Measurements from ENCODE around the gene TOR3A.
A peak's percentile ranks its signal among the peaks of the same experiment; 100 is the strongest.
"Not testable (repeated sequence)": the region's sequence is repeated elsewhere in the genome, so short reads cannot be mapped to it uniquely, and the experiment has no call there.

Gene TOR3A

DNA sequence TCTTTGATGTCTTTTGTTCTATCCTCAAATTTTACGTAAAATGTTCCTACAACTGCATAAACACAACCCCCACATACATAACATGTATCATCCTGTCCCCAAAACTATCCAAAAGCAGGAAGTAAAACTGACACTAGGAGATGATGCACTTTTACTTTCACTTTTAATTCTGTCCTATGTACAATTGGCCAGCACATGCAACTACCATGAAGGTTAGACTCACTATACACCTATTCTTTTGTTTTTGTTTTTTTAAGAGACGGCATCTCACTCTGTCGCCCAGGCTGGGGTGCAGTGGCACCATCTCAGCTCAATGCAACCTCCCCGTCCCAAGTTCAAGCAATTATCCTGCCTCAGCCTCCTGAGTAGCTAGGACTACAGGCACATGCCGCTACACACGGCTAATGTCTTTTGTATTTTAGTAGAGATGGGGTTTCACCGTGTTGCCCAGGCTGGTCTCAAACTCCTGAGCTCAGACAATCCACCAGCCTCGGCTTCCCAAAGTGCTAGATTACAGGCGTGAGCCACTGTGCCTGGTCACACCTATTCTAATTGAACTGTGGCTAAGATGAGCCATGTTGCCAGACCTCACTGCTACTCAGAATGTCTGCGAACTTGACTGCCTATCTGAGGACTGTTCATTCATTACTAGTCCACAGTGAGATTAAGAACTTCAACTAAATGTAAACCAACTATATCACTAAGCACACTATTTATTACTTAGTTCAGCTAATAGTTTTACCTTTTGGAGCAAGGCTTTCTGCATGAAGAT lies 48.0 kb downstream of the TOR3A start:
- POLR2A ChIA-PET, result interaction anchor here (0.6 kb wide), 1 partner anchor 495 kb away, joined by 3 read pairs; no protein-coding TSS in a partner anchor
- TF ChIP-seq, protein P1, sequence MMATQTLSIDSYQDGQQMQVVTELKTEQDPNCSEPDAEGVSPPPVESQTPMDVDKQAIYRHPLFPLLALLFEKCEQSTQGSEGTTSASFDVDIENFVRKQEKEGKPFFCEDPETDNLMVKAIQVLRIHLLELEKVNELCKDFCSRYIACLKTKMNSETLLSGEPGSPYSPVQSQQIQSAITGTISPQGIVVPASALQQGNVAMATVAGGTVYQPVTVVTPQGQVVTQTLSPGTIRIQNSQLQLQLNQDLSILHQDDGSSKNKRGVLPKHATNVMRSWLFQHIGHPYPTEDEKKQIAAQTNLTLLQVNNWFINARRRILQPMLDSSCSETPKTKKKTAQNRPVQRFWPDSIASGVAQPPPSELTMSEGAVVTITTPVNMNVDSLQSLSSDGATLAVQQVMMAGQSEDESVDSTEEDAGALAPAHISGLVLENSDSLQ (IDR thresholded peaks at IDR 0.05), result no peak
- TF ChIP-seq FOXA1 (IDR thresholded peaks at IDR 0.05) (no peak), NFRKB (IDR thresholded peaks at IDR 0.05) (no peak), ZNF384 (IDR thresholded peaks at IDR 0.05) (no peak), TARDBP (IDR thresholded peaks at IDR 0.05) (no peak), FOXM1 (IDR thresholded peaks at IDR 0.05; ENCODE audit: borderline replicate concordance) (no peak), BHLHE40 (IDR thresholded peaks at IDR 0.05; ENCODE audit: borderline replicate concordance) (no peak), LEF1 (IDR thresholded peaks at IDR 0.05; ENCODE audit: borderline replicate concordance) (no peak), CTBP1 (IDR thresholded peaks at IDR 0.05; ENCODE audit: borderline replicate concordance) (no peak), SUZ12 (IDR thresholded peaks at IDR 0.05) (no peak), ARNT (IDR thresholded peaks at IDR 0.05) (no peak), HDGF (IDR thresholded peaks at IDR 0.05; ENCODE audit: borderline replicate concordance) (no peak), FOXK2 (IDR thresholded peaks at IDR 0.05) (no peak), ELF4 (IDR thresholded peaks at IDR 0.05) (no peak), L3MBTL2 (conservative IDR thresholded peaks at IDR 0.05) (no peak), SP1 (IDR thresholded peaks at IDR 0.05) (no peak)
- no peak for DNase-seq (ENCODE audit: extremely low spot score)
- CTCF ChIA-PET, result interaction anchor here (0.6 kb wide), 3 partner anchors 71 to 662 kb away, joined by 3 to 5 read pairs (median 4); no protein-coding TSS in a partner anchor

DNA sequence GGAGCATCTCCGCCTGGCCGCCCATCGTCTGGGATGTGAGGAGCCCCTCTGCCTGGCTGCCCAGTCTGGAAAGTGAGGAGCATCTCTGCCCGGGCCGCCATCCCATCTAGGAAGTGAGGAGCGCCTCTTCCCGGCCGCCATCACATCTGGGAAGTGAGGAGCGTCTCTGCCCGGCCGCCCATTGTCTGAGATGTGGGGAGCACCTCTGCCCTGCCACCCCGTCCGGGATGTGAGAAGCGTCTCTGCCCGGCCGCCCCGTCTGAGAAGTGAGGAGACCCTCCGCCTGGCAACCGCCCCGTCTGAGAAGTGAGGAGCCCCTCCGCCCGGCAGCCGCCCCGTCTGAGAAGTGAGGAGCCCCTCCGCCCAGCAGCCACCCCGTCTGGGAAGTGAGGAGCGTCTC lies 53.3 kb downstream of the TOR3A start:
- CTCF ChIA-PET; POLR2A ChIA-PET; DNase-seq (ENCODE audit: extremely low spot score): not testable (repeated sequence)

DNA sequence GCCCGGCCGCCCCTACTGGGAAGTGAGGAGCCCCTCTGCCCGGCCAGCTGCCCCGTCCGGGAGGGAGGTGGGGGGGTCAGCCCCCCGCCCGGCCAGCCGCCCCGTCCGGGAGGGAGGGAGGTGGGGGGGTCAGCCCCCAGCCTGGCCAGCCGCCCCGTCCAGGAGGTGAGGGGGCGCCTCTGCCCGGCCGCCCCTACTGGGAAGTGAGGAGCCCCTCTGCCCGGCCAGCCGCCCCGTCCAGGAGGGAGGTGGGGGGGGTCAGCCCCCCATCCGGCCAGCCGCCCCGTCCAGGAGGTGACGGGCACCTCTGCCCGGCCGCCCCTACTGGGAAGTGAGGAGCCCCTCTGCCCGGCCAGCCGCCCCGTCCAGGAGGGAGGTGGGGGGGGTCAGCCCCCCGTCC lies 53.8 kb downstream of the TOR3A start:
- CTCF ChIA-PET; POLR2A ChIA-PET; DNase-seq (ENCODE audit: extremely low spot score): not testable (repeated sequence)

DNA sequence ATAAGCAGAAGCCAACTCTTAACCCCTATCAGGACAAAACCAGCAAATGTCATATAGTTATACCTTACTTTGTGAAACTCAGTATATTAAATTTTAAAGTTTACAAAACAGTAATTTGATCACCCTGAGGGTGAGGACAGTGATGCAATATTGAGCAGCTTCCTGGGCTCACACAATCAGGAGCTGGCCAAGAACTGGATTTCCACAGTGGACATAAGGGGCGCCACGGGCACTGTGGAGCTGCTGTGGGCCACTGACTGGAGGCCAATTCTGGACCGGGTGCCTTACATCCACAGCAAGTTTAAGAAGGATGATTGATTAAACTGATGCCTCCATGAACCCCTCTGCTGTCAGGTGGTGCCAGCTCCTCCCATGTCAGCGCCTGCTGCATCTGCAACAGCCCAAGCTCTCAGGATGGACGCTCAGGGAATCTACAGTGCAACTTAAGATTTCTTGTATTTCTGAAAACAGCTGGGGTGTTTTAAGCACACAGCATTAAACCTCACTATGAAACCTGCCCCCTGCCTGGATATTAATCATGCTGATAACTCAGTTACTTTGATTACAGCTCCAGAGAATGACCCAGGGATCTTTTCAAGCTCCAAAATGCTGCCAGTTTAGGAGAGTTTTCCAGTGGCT lies 55.9 kb downstream of the TOR3A start:
- ChIA-PET POLR2A (no interaction called here), CTCF (interaction anchor here (0.5 to 1.2 kb wide), 3 partner anchors 17 to 1772 kb away, joined by 3 to 6 read pairs (median 4); no protein-coding TSS in a partner anchor)
- TF ChIP-seq FOXA1 (IDR thresholded peaks at IDR 0.05), result no peak
- no peak for TF ChIP-seq BHLHE40 (IDR thresholded peaks at IDR 0.05; ENCODE audit: borderline replicate concordance)
- TF ChIP-seq FOXK2 (IDR thresholded peaks at IDR 0.05), result no peak
- TF ChIP-seq HDGF (IDR thresholded peaks at IDR 0.05; ENCODE audit: borderline replicate concordance), result no peak
- TF ChIP-seq SUZ12 (IDR thresholded peaks at IDR 0.05), result no peak
- no peak for TF ChIP-seq FOXM1 (IDR thresholded peaks at IDR 0.05; ENCODE audit: borderline replicate concordance)
- no peak for TF ChIP-seq NFRKB (IDR thresholded peaks at IDR 0.05)
- no peak for TF ChIP-seq LEF1 (IDR thresholded peaks at IDR 0.05; ENCODE audit: borderline replicate concordance)
- no peak for TF ChIP-seq ARNT (IDR thresholded peaks at IDR 0.05)
- TF ChIP-seq, protein P1 (IDR thresholded peaks at IDR 0.05), result no peak
- no peak for TF ChIP-seq SP1 (IDR thresholded peaks at IDR 0.05)
- TF ChIP-seq L3MBTL2 (conservative IDR thresholded peaks at IDR 0.05), result no peak
- TF ChIP-seq TARDBP (IDR thresholded peaks at IDR 0.05), result no peak
- TF ChIP-seq ELF4 (IDR thresholded peaks at IDR 0.05), result no peak
- no peak for TF ChIP-seq CTBP1 (IDR thresholded peaks at IDR 0.05; ENCODE audit: borderline replicate concordance)
- no peak for TF ChIP-seq ZNF384 (IDR thresholded peaks at IDR 0.05)
- DNase-seq (ENCODE audit: extremely low spot score), result peak; percentile 7

GRCh38 chr1:179138755-179139154 lies 56.9 kb downstream of the TOR3A start:
- POLR2A ChIA-PET; DNase-seq (ENCODE audit: extremely low spot score); CTCF ChIA-PET: not testable (repeated sequence)

DNA sequence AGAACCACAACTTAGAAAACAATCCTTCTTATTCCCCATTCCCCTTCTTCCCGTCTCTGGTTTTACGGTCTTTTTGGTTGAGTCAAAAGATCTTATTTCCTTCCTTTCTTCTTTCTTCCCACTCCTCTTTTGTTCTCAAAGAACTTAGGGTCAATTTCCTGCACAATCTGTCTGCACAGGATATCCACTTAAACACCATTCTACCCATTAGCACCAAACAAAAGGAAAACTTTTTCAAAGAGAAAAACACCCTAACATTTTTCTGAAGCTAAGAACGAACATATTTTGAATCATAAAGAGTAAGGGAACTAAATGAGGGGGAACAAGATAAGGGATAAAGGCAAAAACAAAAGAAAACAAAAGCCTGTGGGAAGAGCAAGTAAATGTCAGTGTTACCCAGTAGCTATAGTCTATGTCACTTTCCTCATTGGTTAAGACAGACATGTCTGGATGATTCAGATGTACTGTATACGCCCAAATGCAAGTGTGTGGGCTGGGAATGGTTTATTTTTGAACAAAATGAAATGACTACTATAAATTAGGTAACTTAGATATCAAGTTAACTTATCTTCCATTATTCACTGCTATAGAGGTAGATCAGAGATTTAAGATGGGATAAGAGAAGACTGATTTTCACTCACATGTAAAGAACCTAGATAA lies 59.9 kb downstream of the TOR3A start:
- TF ChIP-seq ZNF384 (IDR thresholded peaks at IDR 0.05), result no peak
- DNase-seq (ENCODE audit: extremely low spot score), result no peak
- POLR2A ChIA-PET, result no interaction called here
- CTCF ChIA-PET, result no interaction called here

- ChIA-PET CTCF (no interaction called here), POLR2A (no interaction called here)
- DNase-seq (ENCODE audit: extremely low spot score), result no peak
- TF ChIP-seq FOXM1 (IDR thresholded peaks at IDR 0.05; ENCODE audit: borderline replicate concordance) (no peak), LEF1 (IDR thresholded peaks at IDR 0.05; ENCODE audit: borderline replicate concordance) (no peak), HDGF (IDR thresholded peaks at IDR 0.05; ENCODE audit: borderline replicate concordance) (no peak), NFRKB (IDR thresholded peaks at IDR 0.05) (no peak), SP1 (IDR thresholded peaks at IDR 0.05) (no peak), CTBP1 (IDR thresholded peaks at IDR 0.05; ENCODE audit: borderline replicate concordance) (no peak), TARDBP (IDR thresholded peaks at IDR 0.05) (no peak)
- TF ChIP-seq, protein P1 (IDR thresholded peaks at IDR 0.05), result no peak
Measured at GRCh38 chr1:179142889-179143299, 61.0 kb downstream of the TOR3A start.
